ENCODE data around the gene MUSTN1. TPM values are rescaled to one million over a fixed set of nuclear protein-coding genes. Genes with fewer than 3 reads are reported as not detected.

MUSTN1 gene
- total and polyA plus RNA-seq, 2 of the 13 experiments (the other 11 are each of a cell fraction or from before 2014, with no cell fraction given) = 0.84 to 1.4 TPM

DNA sequence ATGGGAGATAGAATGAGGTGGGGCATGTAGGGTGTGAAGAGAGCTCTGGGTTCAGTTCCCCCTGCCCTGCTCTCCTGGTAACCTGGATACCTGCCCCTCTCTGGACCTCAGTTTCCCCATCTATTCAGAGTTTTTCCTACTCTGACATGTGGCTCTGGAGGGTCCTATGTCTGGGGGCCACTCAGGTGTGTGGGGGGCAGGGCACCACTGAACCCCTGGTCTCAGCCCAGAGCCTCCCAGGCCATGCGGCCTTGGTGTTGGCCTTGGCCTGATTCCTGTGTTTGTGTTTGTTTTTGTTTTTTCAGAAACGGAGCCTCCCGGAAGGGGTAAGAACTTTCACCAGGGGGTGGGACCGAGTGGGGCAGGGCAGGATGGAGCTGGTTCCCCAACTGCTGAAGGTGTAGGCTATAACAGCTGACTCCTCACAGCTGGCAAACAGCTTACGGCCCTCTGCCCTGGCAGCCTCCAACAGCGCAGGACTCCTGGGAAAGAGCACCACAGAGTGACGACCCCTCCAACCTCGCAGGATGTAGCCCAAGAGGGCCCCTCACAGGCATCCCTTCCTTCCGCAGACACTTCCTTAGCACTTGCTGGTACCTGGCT, 39.4 kb downstream of the MUSTN1 start:
- ATAC-seq = peak; percentile 58
- 18% methylated on average over 6 of the region's 9 CpGs for WGBS (ENCODE audit: low lambda C conversion rate)
- peak; percentile 63 for DNase-seq (ENCODE audit: low spot score)
- H3K79me2 ChIP-seq (ENCODE audit: insufficient read depth, low read length) = peaks cover 4% of the 10 kb centered on the region
- peak overlapping the region; percentile 93 for H3K4me2 ChIP-seq (ENCODE audit: low read depth, low read length)
- H4K20me1 ChIP-seq (ENCODE audit: insufficient read depth, low read length) = no peaks in the 10 kb centered on the region
- ChIA-PET POLR2A (interaction anchor here (0.5 to 10.9 kb wide), 20 partner anchors 10 to 153 kb away, joined by 3 to 466 read pairs (median 4); partner anchors contain the start of genes ITIH1, ITIH4 and NEK4), CTCF (ENCODE audit: low intra/inter-chr PET ratio, low total read pairs) (no interaction called here)
- peak overlapping the region; percentile 59 to 76 (median 76) for H3K4me3 ChIP-seq (replicated peaks in 1 of 3; ENCODE audit: insufficient read depth in 1 of 3, low read depth in 2 of 3, low read length in 3 of 3)
- peaks cover 87% of the 10 kb centered on the region for H3K4me1 ChIP-seq (ENCODE audit: insufficient read depth, low read length)
- H3K9me3 ChIP-seq (ENCODE audit: low read length) = no peaks in the 10 kb centered on the region
- in situ Hi-C loops (cut with HindIII; ENCODE audit: extremely low pct_ligation_motif_present, low pct_unique_long_range_greater_than_20kb) = no loop called here
- intact Hi-C loops (cut with micrococcal nuclease; ENCODE audit: unreplicated experiment) = no loop called here
- H3K9ac ChIP-seq (ENCODE audit: insufficient read depth, low read depth, low read length) = peak overlapping the region; percentile 75
- FAIRE-seq = peak; percentile 78
- peak overlapping the region; percentile 87 for H3K27ac ChIP-seq (ENCODE audit: extremely low read length, insufficient read depth, low read length)
- no peak overlapping the region for H2AFZ ChIP-seq (ENCODE audit: low read length)
- H3K27me3 ChIP-seq (ENCODE audit: control insufficient read depth in 1 of 2, insufficient read depth in 2 of 2, low read length in 2 of 2) = no peaks in the 10 kb centered on the region
- no TSS peak for BruUV-seq (replicated peaks)
- H3K36me3 ChIP-seq (replicated peaks in 1 of 2; ENCODE audit: control insufficient read depth in 1 of 2, insufficient read depth in 2 of 2, low read length in 2 of 2) = peaks cover 17 to 32% of the 10 kb centered on the region in 2 experiments
- TF ChIP-seq, protein P1, sequence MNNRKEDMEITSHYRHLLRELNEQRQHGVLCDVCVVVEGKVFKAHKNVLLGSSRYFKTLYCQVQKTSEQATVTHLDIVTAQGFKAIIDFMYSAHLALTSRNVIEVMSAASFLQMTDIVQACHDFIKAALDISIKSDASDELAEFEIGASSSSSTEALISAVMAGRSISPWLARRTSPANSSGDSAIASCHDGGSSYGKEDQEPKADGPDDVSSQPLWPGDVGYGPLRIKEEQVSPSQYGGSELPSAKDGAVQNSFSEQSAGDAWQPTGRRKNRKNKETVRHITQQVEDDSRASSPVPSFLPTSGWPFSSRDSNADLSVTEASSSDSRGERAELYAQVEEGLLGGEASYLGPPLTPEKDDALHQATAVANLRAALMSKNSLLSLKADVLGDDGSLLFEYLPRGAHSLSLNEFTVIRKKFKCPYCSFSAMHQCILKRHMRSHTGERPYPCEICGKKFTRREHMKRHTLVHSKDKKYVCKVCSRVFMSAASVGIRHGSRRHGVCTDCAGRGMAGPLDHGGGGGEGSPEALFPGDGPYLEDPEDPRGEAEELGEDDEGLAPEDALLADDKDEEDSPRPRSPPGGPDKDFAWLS (CRISPR knock-in tag; IDR thresholded peaks at IDR 0.05; ENCODE audit: borderline replicate concordance) = no peak
- TF ChIP-seq RARA (CRISPR knock-in tag; IDR thresholded peaks at IDR 0.05) = peak; percentile 94
- no peak for TF ChIP-seq CEBPB (IDR thresholded peaks at IDR 0.05; ENCODE audit: borderline replicate concordance, low read depth, low read length)
- TF ChIP-seq, protein P2, sequence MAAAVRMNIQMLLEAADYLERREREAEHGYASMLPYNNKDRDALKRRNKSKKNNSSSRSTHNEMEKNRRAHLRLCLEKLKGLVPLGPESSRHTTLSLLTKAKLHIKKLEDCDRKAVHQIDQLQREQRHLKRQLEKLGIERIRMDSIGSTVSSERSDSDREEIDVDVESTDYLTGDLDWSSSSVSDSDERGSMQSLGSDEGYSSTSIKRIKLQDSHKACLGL (CRISPR knock-in tag; IDR thresholded peaks at IDR 0.05) = no peak
- TF ChIP-seq ZNF512 (CRISPR knock-in tag; IDR thresholded peaks at IDR 0.05) = no peak
- TF ChIP-seq TARDBP (CRISPR knock-in tag; IDR thresholded peaks at IDR 0.05) = peak; percentile 75; the same call in 1 of the 2 replicates
- 0 out of 2 replicates have a peak, but pooled peaks have one; percentile 4 for TF ChIP-seq NR1H2 (CRISPR knock-in tag; IDR thresholded peaks at IDR 0.05; ENCODE audit: borderline replicate concordance, low read depth)
- no peak for TF ChIP-seq SYNCRIP (IDR thresholded peaks at IDR 0.05; ENCODE audit: insufficient read depth, low read depth, low read length)
- TF ChIP-seq ZNF10 (CRISPR knock-in tag; IDR thresholded peaks at IDR 0.05; ENCODE audit: borderline replicate concordance, low read depth) = no peak
- 0 out of 2 replicates have a peak, but pooled peaks have one; percentile 5 for TF ChIP-seq ZSCAN29 (CRISPR knock-in tag; conservative IDR thresholded peaks at IDR 0.05)
- no peak for TF ChIP-seq PCBP1 (IDR thresholded peaks at IDR 0.05; ENCODE audit: borderline replicate concordance, low read depth, low read length)
- TF ChIP-seq ZC3H4 (CRISPR knock-in tag; IDR thresholded peaks at IDR 0.05; ENCODE audit: borderline replicate concordance) = no peak
- TF ChIP-seq ZNF431 (CRISPR knock-in tag; IDR thresholded peaks at IDR 0.05; ENCODE audit: borderline replicate concordance, low read depth) = 0 out of 2 replicates have a peak, but pooled peaks have one; percentile 23
- no peak for TF ChIP-seq ZNF34 (CRISPR knock-in tag; IDR thresholded peaks at IDR 0.05; ENCODE audit: borderline replicate concordance)
- TF ChIP-seq SNAI1 (CRISPR knock-in tag; IDR thresholded peaks at IDR 0.05; ENCODE audit: borderline replicate concordance) = peak; percentile 40; the same call in 1 of the 2 replicates
- TF ChIP-seq ZNF143 (CRISPR knock-in tag; IDR thresholded peaks at IDR 0.05) = no peak
- no peak for TF ChIP-seq HES4 (CRISPR knock-in tag; IDR thresholded peaks at IDR 0.05; ENCODE audit: borderline replicate concordance)
- TF ChIP-seq ATF7-NPFF (CRISPR knock-in tag; IDR thresholded peaks at IDR 0.05; ENCODE audit: low read depth) = 0 out of 2 replicates have a peak, but pooled peaks have one; percentile 50
- TF ChIP-seq ZNF75D (CRISPR knock-in tag; IDR thresholded peaks at IDR 0.05; ENCODE audit: borderline replicate concordance) = no peak
- peak; percentile 86 for TF ChIP-seq HDAC2 (CRISPR knock-in tag; IDR thresholded peaks at IDR 0.05)
- no peak for TF ChIP-seq ARHGAP35 (CRISPR knock-in tag; IDR thresholded peaks at IDR 0.05; ENCODE audit: borderline replicate concordance)
